SK-N-SH (cell line): Measurements from ENCODE around the gene MGAT5B.

Experiments used
- RAD21 ChIP-seq: IDR thresholded peaks from 2 replicates; pipeline ENCODE4 v1.6.1; 2012; ENCODE audit warnings: mild to moderate bottlenecking, low read length
- TF ChIP-seq, protein P1 (sequence below): fragments of 200-600 bp; sonication (generic); IDR thresholded peaks from 2 replicates; pipeline ENCODE4 v1.6.1; 2017; ENCODE audit warnings: antibody characterized with exemption, mild to moderate bottlenecking, moderate library complexity

DNA sequence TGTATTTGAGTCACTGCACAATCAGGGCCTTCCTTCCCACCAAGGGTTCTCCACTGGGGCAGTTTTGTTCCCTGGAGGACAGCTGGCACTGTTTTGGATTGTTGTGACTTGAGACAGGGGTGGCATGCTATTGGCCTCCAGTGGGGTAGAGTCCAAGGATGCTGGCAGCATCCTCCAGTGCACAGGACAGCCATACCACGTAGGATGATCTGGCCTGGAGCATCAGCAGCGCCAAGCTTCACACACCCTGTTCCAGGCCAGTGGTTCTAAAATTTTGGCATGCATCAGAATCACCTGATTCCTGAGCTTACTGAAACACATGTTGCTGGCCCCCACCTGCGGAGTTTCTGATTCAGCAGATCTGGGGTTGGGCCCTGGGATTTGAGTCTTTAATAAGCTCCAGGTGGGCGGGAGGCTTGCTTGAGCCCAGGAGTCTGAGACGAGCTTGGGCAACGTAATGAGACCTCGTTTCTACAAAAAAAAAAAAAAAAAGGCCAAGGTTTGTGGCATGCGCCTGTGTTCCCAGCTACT, 83.2 kb downstream of the MGAT5B start:
- TF ChIP-seq, protein P1, sequence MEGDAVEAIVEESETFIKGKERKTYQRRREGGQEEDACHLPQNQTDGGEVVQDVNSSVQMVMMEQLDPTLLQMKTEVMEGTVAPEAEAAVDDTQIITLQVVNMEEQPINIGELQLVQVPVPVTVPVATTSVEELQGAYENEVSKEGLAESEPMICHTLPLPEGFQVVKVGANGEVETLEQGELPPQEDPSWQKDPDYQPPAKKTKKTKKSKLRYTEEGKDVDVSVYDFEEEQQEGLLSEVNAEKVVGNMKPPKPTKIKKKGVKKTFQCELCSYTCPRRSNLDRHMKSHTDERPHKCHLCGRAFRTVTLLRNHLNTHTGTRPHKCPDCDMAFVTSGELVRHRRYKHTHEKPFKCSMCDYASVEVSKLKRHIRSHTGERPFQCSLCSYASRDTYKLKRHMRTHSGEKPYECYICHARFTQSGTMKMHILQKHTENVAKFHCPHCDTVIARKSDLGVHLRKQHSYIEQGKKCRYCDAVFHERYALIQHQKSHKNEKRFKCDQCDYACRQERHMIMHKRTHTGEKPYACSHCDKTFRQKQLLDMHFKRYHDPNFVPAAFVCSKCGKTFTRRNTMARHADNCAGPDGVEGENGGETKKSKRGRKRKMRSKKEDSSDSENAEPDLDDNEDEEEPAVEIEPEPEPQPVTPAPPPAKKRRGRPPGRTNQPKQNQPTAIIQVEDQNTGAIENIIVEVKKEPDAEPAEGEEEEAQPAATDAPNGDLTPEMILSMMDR, result no peak
- no peak for TF ChIP-seq RAD21
